GM23338 (cell line): ENCODE data around the gene PNMA6A. TPM values are rescaled to one million over a fixed set of nuclear protein-coding genes. Genes with fewer than 3 reads are reported as not detected.
"Not testable (repeated sequence)": the region's sequence is repeated elsewhere in the genome, so short reads cannot be mapped to it uniquely, and the experiment has no call there.

Experiments used
- ATAC-seq: fragments of 200-7000 bp; cut with Tn5 transposase; 3 replicates; pipeline ENCODE4 v1.9.1; 2020
- DNase-seq: peaks from one replicate; pipeline ENCODE4 v3.0.0-alpha.2; 2015; ENCODE audit warnings: low spot score
- H2AFZ ChIP-seq: fragments of 200-600 bp; sonication (generic); 2 replicates; pipeline ENCODE4 v1.8.0; 2016; ENCODE audit warnings: antibody characterized with exemption, mild to moderate bottlenecking, moderate library complexity
- H3F3A ChIP-seq: fragments of 200-600 bp; sonication (generic); replicated peaks from 2 replicates; pipeline ENCODE4 v1.8.0; 2017; ENCODE audit warnings: antibody characterized with exemption, mixed run types, low read depth
- H3K27ac ChIP-seq: fragments of 200-600 bp; sonication (generic); 2 replicates; pipeline ENCODE4 v1.6.1; 2016; ENCODE audit warnings: low read depth
- H3K27me3 ChIP-seq: fragments of 200-600 bp; sonication (generic); 2 replicates; pipeline ENCODE4 v1.8.0; 2016; ENCODE audit warnings: mild to moderate bottlenecking, mixed run types, moderate library complexity; ENCODE audit not compliant: insufficient read depth
- H3K36me3 ChIP-seq: fragments of 200-600 bp; sonication (generic); 2 replicates; pipeline ENCODE4 v1.8.0; 2016; ENCODE audit warnings: mild to moderate bottlenecking; ENCODE audit not compliant: insufficient read depth
- H3K4me1 ChIP-seq: fragments of 200-600 bp; sonication (generic); 2 replicates; pipeline ENCODE4 v1.8.0; 2016; ENCODE audit warnings: mild to moderate bottlenecking, moderate library complexity; ENCODE audit not compliant: insufficient read depth
- H3K4me2 ChIP-seq: fragments of 200-600 bp; sonication (generic); 2 replicates; pipeline ENCODE4 v1.7.1; 2017; ENCODE audit warnings: mixed run types
- H3K4me3 ChIP-seq: fragments of 200-600 bp; sonication (generic); 2 replicates; pipeline ENCODE4 v1.6.1; 2016; ENCODE audit warnings: mixed run types
- H3K79me2 ChIP-seq: fragments of 200-600 bp; sonication (generic); replicated peaks from 2 replicates; pipeline ENCODE4 v1.8.0; 2017; ENCODE audit warnings: mild to moderate bottlenecking; ENCODE audit not compliant: insufficient read depth
- H3K9me2 ChIP-seq: fragments of 200-600 bp; sonication (generic); 2 replicates; pipeline ENCODE4 v1.8.0; 2017; ENCODE audit not compliant: insufficient read depth
- H4K20me1 ChIP-seq: fragments of 200-600 bp; sonication (generic); replicated peaks from 2 replicates; pipeline ENCODE4 v1.8.0; 2017; ENCODE audit warnings: mild to moderate bottlenecking; ENCODE audit not compliant: insufficient read depth
- H3K27ac Mint-ChIP-seq: 2 replicates; pipeline ENCODE4 v1.8.0; 2020; ENCODE audit warnings: inconsistent platforms, mild to moderate bottlenecking, moderate library complexity, mixed read lengths
- H3K27me3 Mint-ChIP-seq: 3 replicates; pipeline ENCODE4 v1.8.0; 2022; ENCODE audit warnings: low read depth, mild to moderate bottlenecking, moderate library complexity, mixed read lengths, inconsistent platforms; ENCODE audit not compliant: insufficient read depth, poor library complexity
- H3K36me3 Mint-ChIP-seq: 3 replicates; pipeline ENCODE4 v1.8.0; 2021; ENCODE audit warnings: low read depth, mild to moderate bottlenecking, inconsistent platforms, moderate library complexity, mixed read lengths
- H3K4me1 Mint-ChIP-seq: 3 replicates; pipeline ENCODE4 v1.8.0; 2020; ENCODE audit warnings: mild to moderate bottlenecking, inconsistent platforms, mixed read lengths
- H3K4me3 Mint-ChIP-seq: 3 replicates; pipeline ENCODE4 v1.8.0; 2021; ENCODE audit warnings: moderate library complexity, mild to moderate bottlenecking, inconsistent platforms, mixed read lengths
- H3K9me3 Mint-ChIP-seq: 3 replicates; pipeline ENCODE4 v1.8.0; 2020; ENCODE audit warnings: moderate library complexity, mild to moderate bottlenecking, inconsistent platforms, mixed read lengths
- CREB1 ChIP-seq: fragments of 250-450 bp; sonication (Bioruptor Pico); IDR thresholded peaks from 2 replicates; pipeline ENCODE4 v1.5.0; 2020; ENCODE audit warnings: low read depth, mild to moderate bottlenecking, moderate library complexity
- EZH2 ChIP-seq: fragments of 200-600 bp; sonication (generic); IDR thresholded peaks from one replicate; pipeline ENCODE4 v1.8.0; 2017; ENCODE audit warnings: antibody characterized with exemption, mild to moderate bottlenecking, low read depth; ENCODE audit not compliant: unreplicated experiment
- NANOG ChIP-seq: IDR thresholded peaks from 2 replicates; pipeline ENCODE4 v1.6.1; 2016; ENCODE audit warnings: antibody characterized with exemption, borderline replicate concordance
- POLR2AphosphoS5 ChIP-seq: IDR thresholded peaks from 2 replicates; pipeline ENCODE4 v1.6.1; 2016; ENCODE audit warnings: antibody characterized with exemption, low read depth
- STAT1 ChIP-seq: IDR thresholded peaks from one replicate; pipeline ENCODE4 v1.6.1; 2016; ENCODE audit warnings: antibody characterized with exemption; ENCODE audit not compliant: unreplicated experiment
- polyA plus RNA-seq: library from polyadenylated mRNA; unstranded; fragments of >200 nt; fragmentation: Nextera tagmentation; extraction: Ambion mirVana; gene quantifications from 2 replicates; pipeline ENCODE4 v1.2.1, GENCODE V29; 2016
- total RNA-seq: library from RNA; depleted of rRNA; stranded (reverse); fragments of >200 nt; shearing (Covaris generic); gene quantifications from 2 replicates; pipeline ENCODE4 v1.2.3, GENCODE V29; 2014
- TF ChIP-seq, protein P1 (sequence below): fragments of 250-450 bp; sonication (Bioruptor Pico); IDR thresholded peaks from 2 replicates; pipeline ENCODE4 v1.5.0; 2020; ENCODE audit warnings: mild to moderate bottlenecking, moderate library complexity
- TF ChIP-seq, protein P2 (sequence below): IDR thresholded peaks from 2 replicates; pipeline ENCODE4 v1.6.1; 2016; ENCODE audit warnings: antibody characterized with exemption
- TF ChIP-seq, protein P3 (sequence below), 2 experiments: fragments of 200-600 bp in 1 of 2; sonication (generic) in 1 of 2; conservative IDR thresholded peaks; 2 replicates each; pipeline versions ENCODE4 v1.5.1 to v1.6.1; 2016 to 2017; ENCODE audit warnings: antibody characterized with exemption in 2 of 2, low read depth in 2 of 2, mild to moderate bottlenecking in 2 of 2, moderate library complexity in 1 of 2

PNMA6A gene
- total and polyA plus RNA-seq, 2 experiments from 2014 or later = 2.4 to 7.1 TPM

DNA sequence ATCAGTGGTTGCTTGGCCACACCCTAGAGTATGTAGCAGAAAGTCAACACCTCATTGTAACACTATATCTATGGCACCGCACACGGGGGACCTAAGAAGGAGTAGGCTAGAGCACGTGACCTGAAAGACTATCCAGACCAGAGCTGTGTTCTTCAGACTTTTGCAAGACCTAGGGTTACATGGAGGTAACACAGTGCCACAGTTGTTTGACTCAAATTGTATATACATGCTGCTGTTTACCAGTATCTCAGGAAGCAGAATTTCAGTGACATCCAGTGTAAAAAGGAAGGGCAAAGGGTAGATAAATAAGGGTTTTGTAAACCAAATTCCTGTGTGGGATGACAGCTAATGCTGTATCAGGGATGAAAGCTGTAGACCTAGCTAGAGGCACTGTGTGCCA is 30.2 kb downstream of the PNMA6A start (continued):
- TF ChIP-seq, protein P1, sequence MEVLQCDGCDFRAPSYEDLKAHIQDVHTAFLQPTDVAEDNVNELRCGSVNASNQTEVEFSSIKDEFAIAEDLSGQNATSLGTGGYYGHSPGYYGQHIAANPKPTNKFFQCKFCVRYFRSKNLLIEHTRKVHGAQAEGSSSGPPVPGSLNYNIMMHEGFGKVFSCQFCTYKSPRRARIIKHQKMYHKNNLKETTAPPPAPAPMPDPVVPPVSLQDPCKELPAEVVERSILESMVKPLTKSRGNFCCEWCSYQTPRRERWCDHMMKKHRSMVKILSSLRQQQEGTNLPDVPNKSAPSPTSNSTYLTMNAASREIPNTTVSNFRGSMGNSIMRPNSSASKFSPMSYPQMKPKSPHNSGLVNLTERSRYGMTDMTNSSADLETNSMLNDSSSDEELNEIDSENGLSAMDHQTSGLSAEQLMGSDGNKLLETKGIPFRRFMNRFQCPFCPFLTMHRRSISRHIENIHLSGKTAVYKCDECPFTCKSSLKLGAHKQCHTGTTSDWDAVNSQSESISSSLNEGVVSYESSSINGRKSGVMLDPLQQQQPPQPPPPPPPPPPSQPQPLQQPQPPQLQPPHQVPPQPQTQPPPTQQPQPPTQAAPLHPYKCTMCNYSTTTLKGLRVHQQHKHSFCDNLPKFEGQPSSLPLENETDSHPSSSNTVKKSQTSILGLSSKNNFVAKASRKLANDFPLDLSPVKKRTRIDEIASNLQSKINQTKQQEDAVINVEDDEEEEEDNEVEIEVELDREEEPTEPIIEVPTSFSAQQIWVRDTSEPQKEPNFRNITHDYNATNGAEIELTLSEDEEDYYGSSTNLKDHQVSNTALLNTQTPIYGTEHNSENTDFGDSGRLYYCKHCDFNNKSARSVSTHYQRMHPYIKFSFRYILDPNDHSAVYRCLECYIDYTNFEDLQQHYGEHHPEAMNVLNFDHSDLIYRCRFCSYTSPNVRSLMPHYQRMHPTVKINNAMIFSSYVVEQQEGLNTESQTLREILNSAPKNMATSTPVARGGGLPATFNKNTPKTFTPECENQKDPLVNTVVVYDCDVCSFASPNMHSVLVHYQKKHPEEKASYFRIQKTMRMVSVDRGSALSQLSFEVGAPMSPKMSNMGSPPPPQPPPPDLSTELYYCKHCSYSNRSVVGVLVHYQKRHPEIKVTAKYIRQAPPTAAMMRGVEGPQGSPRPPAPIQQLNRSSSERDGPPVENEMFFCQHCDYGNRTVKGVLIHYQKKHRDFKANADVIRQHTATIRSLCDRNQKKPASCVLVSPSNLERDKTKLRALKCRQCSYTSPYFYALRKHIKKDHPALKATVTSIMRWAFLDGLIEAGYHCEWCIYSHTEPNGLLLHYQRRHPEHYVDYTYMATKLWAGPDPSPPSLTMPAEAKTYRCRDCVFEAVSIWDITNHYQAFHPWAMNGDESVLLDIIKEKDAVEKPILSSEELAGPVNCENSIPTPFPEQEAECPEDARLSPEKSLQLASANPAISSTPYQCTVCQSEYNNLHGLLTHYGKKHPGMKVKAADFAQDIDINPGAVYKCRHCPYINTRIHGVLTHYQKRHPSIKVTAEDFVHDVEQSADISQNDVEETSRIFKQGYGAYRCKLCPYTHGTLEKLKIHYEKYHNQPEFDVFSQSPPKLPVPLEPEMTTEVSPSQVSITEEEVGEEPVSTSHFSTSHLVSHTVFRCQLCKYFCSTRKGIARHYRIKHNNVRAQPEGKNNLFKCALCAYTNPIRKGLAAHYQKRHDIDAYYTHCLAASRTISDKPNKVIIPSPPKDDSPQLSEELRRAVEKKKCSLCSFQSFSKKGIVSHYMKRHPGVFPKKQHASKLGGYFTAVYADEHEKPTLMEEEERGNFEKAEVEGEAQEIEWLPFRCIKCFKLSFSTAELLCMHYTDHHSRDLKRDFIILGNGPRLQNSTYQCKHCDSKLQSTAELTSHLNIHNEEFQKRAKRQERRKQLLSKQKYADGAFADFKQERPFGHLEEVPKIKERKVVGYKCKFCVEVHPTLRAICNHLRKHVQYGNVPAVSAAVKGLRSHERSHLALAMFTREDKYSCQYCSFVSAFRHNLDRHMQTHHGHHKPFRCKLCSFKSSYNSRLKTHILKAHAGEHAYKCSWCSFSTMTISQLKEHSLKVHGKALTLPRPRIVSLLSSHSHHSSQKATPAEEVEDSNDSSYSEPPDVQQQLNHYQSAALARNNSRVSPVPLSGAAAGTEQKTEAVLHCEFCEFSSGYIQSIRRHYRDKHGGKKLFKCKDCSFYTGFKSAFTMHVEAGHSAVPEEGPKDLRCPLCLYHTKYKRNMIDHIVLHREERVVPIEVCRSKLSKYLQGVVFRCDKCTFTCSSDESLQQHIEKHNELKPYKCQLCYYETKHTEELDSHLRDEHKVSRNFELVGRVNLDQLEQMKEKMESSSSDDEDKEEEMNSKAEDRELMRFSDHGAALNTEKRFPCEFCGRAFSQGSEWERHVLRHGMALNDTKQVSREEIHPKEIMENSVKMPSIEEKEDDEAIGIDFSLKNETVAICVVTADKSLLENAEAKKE (CRISPR knock-in tag) = no peak
- TF ChIP-seq POLR2AphosphoS5 = no peak
- TF ChIP-seq CREB1 = no peak
- no peak for TF ChIP-seq STAT1
- TF ChIP-seq NANOG = no peak
- TF ChIP-seq, protein P2, sequence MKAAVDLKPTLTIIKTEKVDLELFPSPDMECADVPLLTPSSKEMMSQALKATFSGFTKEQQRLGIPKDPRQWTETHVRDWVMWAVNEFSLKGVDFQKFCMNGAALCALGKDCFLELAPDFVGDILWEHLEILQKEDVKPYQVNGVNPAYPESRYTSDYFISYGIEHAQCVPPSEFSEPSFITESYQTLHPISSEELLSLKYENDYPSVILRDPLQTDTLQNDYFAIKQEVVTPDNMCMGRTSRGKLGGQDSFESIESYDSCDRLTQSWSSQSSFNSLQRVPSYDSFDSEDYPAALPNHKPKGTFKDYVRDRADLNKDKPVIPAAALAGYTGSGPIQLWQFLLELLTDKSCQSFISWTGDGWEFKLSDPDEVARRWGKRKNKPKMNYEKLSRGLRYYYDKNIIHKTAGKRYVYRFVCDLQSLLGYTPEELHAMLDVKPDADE = no peak
- no peak for TF ChIP-seq EZH2
- TF ChIP-seq, protein P3, sequence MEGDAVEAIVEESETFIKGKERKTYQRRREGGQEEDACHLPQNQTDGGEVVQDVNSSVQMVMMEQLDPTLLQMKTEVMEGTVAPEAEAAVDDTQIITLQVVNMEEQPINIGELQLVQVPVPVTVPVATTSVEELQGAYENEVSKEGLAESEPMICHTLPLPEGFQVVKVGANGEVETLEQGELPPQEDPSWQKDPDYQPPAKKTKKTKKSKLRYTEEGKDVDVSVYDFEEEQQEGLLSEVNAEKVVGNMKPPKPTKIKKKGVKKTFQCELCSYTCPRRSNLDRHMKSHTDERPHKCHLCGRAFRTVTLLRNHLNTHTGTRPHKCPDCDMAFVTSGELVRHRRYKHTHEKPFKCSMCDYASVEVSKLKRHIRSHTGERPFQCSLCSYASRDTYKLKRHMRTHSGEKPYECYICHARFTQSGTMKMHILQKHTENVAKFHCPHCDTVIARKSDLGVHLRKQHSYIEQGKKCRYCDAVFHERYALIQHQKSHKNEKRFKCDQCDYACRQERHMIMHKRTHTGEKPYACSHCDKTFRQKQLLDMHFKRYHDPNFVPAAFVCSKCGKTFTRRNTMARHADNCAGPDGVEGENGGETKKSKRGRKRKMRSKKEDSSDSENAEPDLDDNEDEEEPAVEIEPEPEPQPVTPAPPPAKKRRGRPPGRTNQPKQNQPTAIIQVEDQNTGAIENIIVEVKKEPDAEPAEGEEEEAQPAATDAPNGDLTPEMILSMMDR (conservative IDR thresholded peaks at IDR 0.05; ENCODE audit: low read depth in 2 of 2) = no peak

DNA sequence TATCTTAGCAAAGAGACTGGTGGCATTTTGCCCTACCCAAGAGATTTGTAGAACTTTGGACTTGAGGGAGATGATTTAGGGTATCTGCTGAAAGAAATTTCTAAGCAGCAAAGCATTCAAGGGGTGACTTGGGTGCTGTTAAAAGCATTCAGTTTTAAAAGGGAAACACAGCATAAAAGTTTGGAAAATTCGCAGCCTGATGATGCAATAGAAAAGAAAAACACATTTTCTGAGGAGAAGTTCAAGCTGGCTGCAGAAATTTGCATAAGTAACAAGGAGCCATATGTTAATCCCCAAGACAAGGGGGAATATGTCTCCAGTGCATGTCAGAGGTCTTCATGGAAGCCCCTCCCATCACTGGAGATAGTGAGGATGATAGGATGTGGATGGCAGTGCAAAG is 32.7 kb downstream of the PNMA6A start:
- not testable (repeated sequence) for H3K4me3 ChIP-seq, H3K36me3 Mint-ChIP-seq, H3K9me2 ChIP-seq, H3K27me3 Mint-ChIP-seq, H3K9me3 Mint-ChIP-seq, H3K4me1 ChIP-seq, H3K27me3 ChIP-seq, DNase-seq, H3K4me2 ChIP-seq, H3K36me3 ChIP-seq, H3F3A ChIP-seq, H3K27ac Mint-ChIP-seq, H2AFZ ChIP-seq, H4K20me1 ChIP-seq, ATAC-seq, H3K27ac ChIP-seq, H3K4me3 Mint-ChIP-seq, H3K4me1 Mint-ChIP-seq, H3K79me2 ChIP-seq

DNA sequence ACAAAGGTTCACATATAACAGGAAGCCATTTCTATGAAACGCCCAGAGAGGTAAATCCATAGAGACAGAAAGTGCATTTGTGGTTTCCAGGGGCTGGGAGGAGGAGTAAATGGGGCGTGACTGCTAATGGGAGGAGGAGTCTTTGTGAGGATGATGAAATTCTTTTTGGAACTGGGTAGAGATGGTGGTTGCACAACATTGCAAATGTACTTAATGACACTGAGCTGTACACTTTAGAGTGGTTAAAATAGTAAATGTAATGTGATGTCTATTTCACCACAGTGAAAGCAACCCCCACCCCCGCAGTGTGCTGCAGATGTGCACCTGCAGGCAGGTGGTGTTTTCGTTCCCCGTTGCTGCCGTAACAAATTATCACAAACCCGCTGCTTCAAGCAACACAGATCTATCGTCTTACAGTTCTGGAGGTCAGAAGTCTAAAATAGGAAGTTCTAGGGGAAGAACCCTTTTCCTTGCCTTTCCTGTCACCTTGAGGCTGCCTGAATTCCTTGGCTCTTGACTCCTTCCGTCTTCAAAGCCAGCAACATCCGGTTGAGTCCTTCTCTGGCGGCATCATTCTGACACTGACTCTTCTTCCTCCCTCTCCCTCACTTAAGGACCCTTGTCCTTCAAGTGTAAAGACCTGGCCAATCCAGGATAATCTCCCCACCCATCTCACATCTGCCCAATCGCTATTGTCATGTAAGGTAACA is 34.0 kb downstream of the PNMA6A start:
- not testable (repeated sequence) for H3K27me3 Mint-ChIP-seq, H3K4me1 ChIP-seq, H2AFZ ChIP-seq, H3K79me2 ChIP-seq, H3K27me3 ChIP-seq, H3K4me1 Mint-ChIP-seq, H3K36me3 Mint-ChIP-seq, DNase-seq, ATAC-seq, H3K27ac Mint-ChIP-seq, H3K36me3 ChIP-seq, H3F3A ChIP-seq, H3K9me2 ChIP-seq, H3K4me2 ChIP-seq, H3K4me3 ChIP-seq, H3K27ac ChIP-seq, H3K9me3 Mint-ChIP-seq, H3K4me3 Mint-ChIP-seq, H4K20me1 ChIP-seq
